RCC 7860 (cell line): Measurements from ENCODE around the gene HOXD10.

ENCODE experiments used
- DNase-seq: peaks from one replicate; pipeline ENCODE4 v3.0.0-alpha.2; 2015; ENCODE audit warnings: low spot score
- FAIRE-seq: peaks from 2 replicates; lab custom pipeline; 2012; peaks lifted over from hg19 to GRCh38; lab: Jason Lieb, UNC

Gene HOXD10

GRCh38 chr2:176082525-176082823 lies 34.1 kb upstream of the HOXD10 start:
- FAIRE-seq (no peak), DNase-seq (no peak)

- DNase-seq (no peak), FAIRE-seq (no peak)
Measured at GRCh38 chr2:176082824-176083751, 33.5 kb upstream of the HOXD10 start.

- no peak for FAIRE-seq
- DNase-seq = no peak
Measured at GRCh38 chr2:176083796-176084261, 32.7 kb upstream of the HOXD10 start, which contains the start of gene EVX2. TSS of gene EVX2 (minus strand) at chr2:176083962. CDS start at chr2:176083776, 186 bp downstream.

GRCh38 chr2:176084611-176085119 lies 31.9 kb upstream of the HOXD10 start:
- FAIRE-seq = no peak
- DNase-seq = no peak

GRCh38 chr2:176085120-176085788 lies 31.3 kb upstream of the HOXD10 start:
- DNase-seq = no peak
- no peak for FAIRE-seq

- no peak for DNase-seq
- FAIRE-seq = no peak
Measured at GRCh38 chr2:176085861-176086771, 30.5 kb upstream of the HOXD10 start.

- DNase-seq = no peak
- no peak for FAIRE-seq
Measured at GRCh38 chr2:176087330-176088047, 29.1 kb upstream of the HOXD10 start.

DNA sequence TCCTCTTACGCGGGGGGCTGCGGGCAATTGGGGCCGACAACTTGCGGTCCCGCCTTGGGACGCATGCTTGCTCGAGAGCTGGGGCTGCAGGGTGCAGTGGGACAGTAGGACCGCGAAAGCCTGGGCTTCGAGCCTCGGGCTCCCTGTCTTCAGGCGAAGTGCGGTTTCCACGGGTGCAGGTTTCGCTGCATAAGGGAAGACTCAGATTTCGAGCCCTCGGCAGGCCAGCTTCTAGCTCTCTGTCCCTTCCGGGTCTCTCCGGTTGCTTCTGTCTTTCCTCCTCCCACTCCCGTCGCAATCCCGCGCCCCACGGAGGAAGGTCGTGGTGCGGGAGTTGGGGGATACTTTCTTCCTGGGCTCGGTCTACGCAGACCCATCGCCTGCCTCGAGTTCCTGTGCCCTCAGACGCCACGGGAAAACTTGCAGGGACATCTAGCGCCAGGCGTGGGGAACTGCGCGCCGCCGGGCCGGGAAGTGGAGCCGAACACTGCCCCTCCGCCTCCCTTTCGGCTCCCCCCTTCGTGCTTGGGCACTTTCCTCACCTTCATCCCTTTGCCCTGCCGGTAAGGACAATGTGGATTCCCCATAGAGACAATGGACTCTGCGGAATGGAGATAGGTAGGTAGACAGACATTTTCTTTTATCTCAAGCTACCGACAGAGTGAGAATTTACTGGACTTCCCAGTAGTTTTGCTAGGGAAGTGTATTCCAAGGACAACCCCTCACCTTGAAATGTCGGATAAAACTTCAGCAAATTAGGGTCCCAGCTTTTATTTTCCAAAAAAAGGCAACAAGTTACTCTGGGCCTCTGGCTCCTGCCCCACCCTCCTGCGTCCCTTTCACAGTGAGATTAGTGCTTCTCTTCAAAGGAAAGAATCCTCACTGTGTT lies 28.3 kb upstream of the HOXD10 start:
- FAIRE-seq = no peak
- peak; percentile 20 for DNase-seq

- FAIRE-seq (no peak), DNase-seq (no peak)
Measured at GRCh38 chr2:176088937-176089842, 27.4 kb upstream of the HOXD10 start.

DNA sequence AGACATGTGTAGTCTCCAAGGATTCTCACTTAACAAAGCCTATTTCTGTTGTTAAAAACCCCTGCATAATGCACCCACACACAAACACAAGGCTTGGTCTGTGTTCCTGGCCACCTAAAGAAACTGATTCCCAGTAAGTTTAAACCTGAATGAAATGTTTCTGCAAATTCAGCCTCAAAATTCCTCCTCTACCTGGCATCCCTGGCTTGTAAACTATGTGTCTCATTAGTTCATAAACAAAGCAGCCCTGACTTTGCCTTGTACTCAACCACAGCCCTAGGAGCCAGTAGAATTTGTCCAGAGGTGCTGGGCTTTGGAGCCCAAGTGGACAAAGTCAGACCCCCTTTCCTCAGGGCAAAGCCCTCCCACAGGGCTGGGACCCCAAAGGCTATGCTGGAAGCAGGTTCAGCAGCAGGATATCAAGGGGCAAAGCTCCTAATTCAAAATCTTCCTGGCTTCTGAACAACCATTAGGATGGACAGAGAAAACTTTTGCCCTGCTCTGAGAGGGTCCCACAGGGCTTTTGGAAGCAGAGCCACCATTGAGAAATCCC lies 26.7 kb upstream of the HOXD10 start:
- DNase-seq = no peak
- FAIRE-seq = no peak

DNA sequence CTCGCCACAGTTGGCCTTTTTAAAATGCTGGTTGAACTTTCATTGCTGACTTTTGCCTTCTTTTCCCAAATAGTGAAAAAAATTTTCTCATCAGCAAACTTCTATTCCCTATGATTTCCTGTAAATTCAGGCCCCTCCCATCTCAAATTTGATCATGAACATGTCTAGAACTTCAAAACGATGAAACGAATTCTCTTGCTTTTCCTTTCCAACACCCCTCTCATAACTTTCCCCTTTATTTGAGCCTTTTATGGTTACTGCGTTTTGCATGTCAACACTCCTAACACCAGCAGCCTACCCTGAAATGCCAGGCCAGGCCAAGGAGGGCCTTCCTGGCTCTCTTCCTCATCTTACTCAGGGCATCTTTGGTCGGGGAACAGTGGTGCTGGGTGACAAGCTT lies 25.7 kb upstream of the HOXD10 start:
- DNase-seq (no peak), FAIRE-seq (no peak)

DNA sequence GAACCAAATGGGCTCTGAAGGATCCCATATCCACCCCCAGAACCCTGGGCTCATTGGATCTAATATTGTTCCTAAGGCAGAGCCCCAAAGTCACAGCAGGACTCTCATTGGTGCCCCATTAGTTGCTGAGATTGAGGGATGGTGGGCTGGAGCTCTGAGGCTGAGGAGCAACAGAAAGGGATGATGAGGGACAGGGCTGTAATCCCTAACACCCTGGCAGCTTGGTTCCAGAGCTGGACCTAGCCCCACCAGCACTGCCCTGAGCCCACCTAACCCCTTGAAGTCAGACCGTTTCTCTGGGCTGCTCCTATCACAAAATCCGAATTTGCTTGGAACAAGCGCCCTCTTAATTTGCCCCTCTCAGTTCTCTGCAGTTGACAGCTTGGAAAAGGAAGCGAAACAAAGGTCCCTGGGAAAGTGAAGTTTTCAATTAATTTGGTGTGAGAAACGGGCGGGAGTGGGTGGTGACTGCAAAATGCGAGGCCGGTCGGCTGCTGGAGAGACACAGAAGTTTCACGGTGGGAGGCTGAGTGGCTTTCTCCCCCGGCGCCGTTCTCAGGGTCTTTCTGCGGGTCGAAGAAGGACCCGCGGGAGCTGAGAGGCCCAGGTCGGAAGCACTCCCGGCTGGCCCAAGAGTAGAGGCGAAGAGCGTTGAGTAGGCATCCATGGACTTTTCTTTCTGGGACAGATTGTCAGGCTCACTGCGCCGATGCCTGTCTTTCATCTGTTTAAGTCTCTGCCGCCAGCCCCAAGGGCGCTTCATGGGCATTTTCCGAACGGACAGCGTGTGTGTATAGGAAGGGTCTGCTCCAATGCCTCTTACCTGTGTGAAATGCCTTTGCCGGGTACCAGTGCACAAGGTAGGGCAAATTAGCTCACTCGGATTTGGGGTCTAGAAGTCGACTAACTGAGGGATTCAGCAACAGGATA lies 25.0 kb upstream of the HOXD10 start:
- DNase-seq (no peak), FAIRE-seq (no peak)

DNA sequence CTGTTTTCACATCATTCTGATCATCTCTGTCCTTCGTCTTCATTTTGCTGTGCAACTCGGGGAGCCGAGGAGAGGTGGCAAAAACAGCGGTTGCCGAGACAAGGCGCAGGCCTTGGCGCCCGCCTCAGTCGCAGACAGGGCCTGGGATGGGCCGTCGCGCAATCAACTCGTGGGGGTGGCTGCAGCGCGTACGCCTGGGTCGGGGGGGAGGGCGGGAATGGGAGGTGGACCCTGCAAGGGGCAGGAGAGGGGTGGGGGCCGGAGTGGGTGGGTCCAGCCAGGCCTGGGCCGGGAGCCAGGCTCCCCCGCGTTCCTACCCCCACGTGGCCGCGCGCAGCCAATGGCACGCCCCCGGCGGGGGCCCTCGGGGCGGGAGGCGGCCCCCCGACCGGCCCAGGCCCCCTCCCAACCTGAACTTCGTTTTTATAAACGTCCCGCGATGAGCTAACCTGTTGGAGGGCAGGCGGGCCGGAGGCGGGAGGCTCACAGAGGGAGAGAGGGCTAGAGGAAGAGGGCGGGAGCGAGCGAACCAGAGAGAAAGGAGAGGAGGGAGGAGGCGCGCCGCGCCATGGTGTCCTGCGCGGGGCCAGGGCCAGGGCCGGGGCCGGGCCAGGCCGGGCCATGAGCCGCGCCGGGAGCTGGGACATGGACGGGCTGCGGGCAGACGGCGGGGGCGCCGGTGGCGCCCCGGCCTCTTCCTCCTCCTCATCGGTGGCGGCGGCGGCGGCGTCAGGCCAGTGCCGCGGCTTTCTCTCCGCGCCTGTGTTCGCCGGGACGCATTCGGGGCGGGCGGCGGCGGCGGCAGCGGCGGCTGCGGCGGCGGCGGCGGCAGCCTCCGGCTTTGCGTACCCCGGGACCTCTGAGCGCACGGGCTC lies 24.1 kb upstream of the HOXD10 start, which contains the start of gene HOXD13:
Gene HOXD13 (plus strand): TSS at position 452 of the 875 bp plus-strand sequence. CDS start 170 bp downstream, at position 622.
- FAIRE-seq (no peak), DNase-seq (no peak)

- DNase-seq (no peak), FAIRE-seq (no peak)
Measured at GRCh38 chr2:176093145-176093897, 23.3 kb upstream of the HOXD10 start.

DNA sequence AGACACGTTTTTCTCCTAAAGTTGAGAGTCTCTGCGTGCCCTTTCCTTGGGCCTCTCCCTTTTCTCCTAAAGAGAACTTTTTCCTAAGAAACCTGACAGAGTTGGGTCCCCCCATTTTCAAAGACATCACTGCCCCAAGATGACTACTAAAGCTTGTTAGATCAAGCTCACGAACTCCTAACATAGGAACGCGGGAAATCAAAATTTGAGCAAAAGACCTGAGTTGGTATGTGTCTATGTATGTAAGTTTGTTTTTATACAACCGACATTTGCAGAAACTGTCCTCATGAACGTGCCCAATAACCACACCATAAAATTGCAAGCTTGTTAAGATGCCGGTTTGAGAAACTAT lies 22.7 kb upstream of the HOXD10 start:
- FAIRE-seq = no peak
- DNase-seq = no peak
